HepG2 (cell line): Measurements from ENCODE around the gene NRL. TPM values are rescaled to one million over a fixed set of nuclear protein-coding genes. Genes with fewer than 3 reads are reported as not detected.

Experiments
- AGO2 ChIP-seq: fragments of 200-400 bp; formaldehyde crosslinking; optimal IDR thresholded peaks from 2 replicates; pipeline ENCODE3; 2017; ENCODE audit warnings: mild to moderate bottlenecking, low read depth, low read length, moderate library complexity
- ATF1 ChIP-seq: IDR thresholded peaks from 2 replicates; pipeline ENCODE4 v1.6.1; 2016; ENCODE audit warnings: mild to moderate bottlenecking, control low read depth
- CBX2 ChIP-seq, 2 experiments: fragments of 200-600 bp in 1 of 2; sonication (generic); formaldehyde crosslinking in 1 of 2; IDR thresholded peaks; 2 replicates each; pipeline versions ENCODE4 v1.7.0 to v1.8.1; 2018 to 2022; ENCODE audit warnings: low read depth in 2 of 2, low read length in 1 of 2, mild to moderate bottlenecking in 1 of 2, missing genetic modification reagents in 1 of 2
- ELF3 ChIP-seq: IDR thresholded peaks from 2 replicates; pipeline ENCODE4 v1.6.1; 2016; ENCODE audit warnings: missing genetic modification reagents, missing compliant biosample characterization
- GATA4 ChIP-seq: sonication (generic); IDR thresholded peaks from 2 replicates; pipeline ENCODE4 v1.6.1; 2016; ENCODE audit warnings: antibody characterized with exemption, low read depth, borderline replicate concordance
- HCFC1 ChIP-seq: fragments of 150-350 bp; IDR thresholded peaks from 2 replicates; pipeline ENCODE4 v1.6.1; 2014; ENCODE audit warnings: low read depth, low read length
- HDAC2 ChIP-seq: sonication (generic); formaldehyde crosslinking; IDR thresholded peaks from 2 replicates; pipeline ENCODE4 v1.4.0; 2020; ENCODE audit warnings: missing genetic modification reagents
- KMT2A ChIP-seq: sonication (generic); formaldehyde crosslinking; IDR thresholded peaks from 2 replicates; pipeline ENCODE4 v1.4.0; 2020; ENCODE audit warnings: missing genetic modification reagents
- MXI1 ChIP-seq: IDR thresholded peaks from 3 replicates; pipeline ENCODE4 v1.6.1; 2012; ENCODE audit warnings: low read depth, low read length, inconsistent platforms, borderline replicate concordance
- RARA ChIP-seq: IDR thresholded peaks from 2 replicates; pipeline ENCODE4 v1.6.1; 2016; ENCODE audit warnings: missing genetic modification reagents, missing compliant biosample characterization
- SATB2 ChIP-seq: sonication (generic); formaldehyde crosslinking; IDR thresholded peaks from 2 replicates; pipeline ENCODE4 v1.5.0; 2020; ENCODE audit warnings: missing genetic modification reagents
- SNAPC2 ChIP-seq: sonication (generic); formaldehyde crosslinking; IDR thresholded peaks from 2 replicates; pipeline ENCODE4 v1.8.1; 2022; ENCODE audit warnings: mild to moderate bottlenecking, missing genetic modification reagents
- SP1 ChIP-seq, 2 experiments: fragments of 450-650 bp in 1 of 2; sonication (generic) in 1 of 2; formaldehyde crosslinking in 1 of 2; IDR thresholded peaks; 2 replicates each; pipeline versions ENCODE4 v1.4.0 to v1.6.1; 2016 to 2020; ENCODE audit warnings: missing genetic modification reagents in 1 of 2
- ZFP41 ChIP-seq: sonication (generic); formaldehyde crosslinking; IDR thresholded peaks from 2 replicates; pipeline ENCODE4 v1.4.0; 2020; ENCODE audit warnings: mild to moderate bottlenecking, missing genetic modification reagents, borderline replicate concordance
- ZNF235 ChIP-seq: sonication (generic); formaldehyde crosslinking; IDR thresholded peaks from 2 replicates; pipeline ENCODE4 v1.8.1; 2023; ENCODE audit warnings: mild to moderate bottlenecking, missing genetic modification reagents, borderline replicate concordance
- ZNF326 ChIP-seq: sonication (generic); formaldehyde crosslinking; IDR thresholded peaks from 2 replicates; pipeline ENCODE4 v1.4.0; 2020; ENCODE audit warnings: missing genetic modification reagents, borderline replicate concordance
- ZNF547 ChIP-seq: sonication (generic); formaldehyde crosslinking; IDR thresholded peaks from 2 replicates; pipeline ENCODE4 v1.5.1; 2020; ENCODE audit warnings: mild to moderate bottlenecking, missing genetic modification reagents
- ZNF713 ChIP-seq: sonication (generic); formaldehyde crosslinking; IDR thresholded peaks from 2 replicates; pipeline ENCODE4 v1.4.0; 2020; ENCODE audit warnings: mild to moderate bottlenecking, missing genetic modification reagents
- ZNF776 ChIP-seq: sonication (generic); formaldehyde crosslinking; IDR thresholded peaks from 2 replicates; pipeline ENCODE4 v1.4.0; 2020; ENCODE audit warnings: mild to moderate bottlenecking, missing genetic modification reagents
- ZSCAN20 ChIP-seq: sonication (generic); formaldehyde crosslinking; IDR thresholded peaks from 2 replicates; pipeline ENCODE4 v1.4.0; 2020; ENCODE audit warnings: missing genetic modification reagents, mild to moderate bottlenecking, borderline replicate concordance
- polyA plus RNA-seq, 8 experiments: library from polyadenylated mRNA; depleted of rRNA in 3 of 8; stranded (reverse) in 7 of 8; unstranded in 1 of 8; fragments of >200 nt; fragmentation: Illumina TruSeq in 4 of 8; extraction: Trizol in 4 of 8; gene quantifications; 2 replicates each; pipeline versions ENCODE4 v1.2.1 to v1.2.3, GENCODE V29; 2011 to 2016; ENCODE audit warnings: low read depth in 4 of 8, missing spikeins in 1 of 8, mixed read lengths in 1 of 8; ENCODE audit not compliant: insufficient read depth in 1 of 8
- total RNA-seq, 5 experiments: library from RNA; depleted of rRNA; stranded (reverse); fragments of >200 nt; fragmentation: Illumina TruSeq; extraction: Trizol; gene quantifications; 2 replicates each; pipeline ENCODE4 v1.2.3, GENCODE V29; 2016; ENCODE audit warnings: low read depth in 1 of 5
- TF ChIP-seq, protein P1 (sequence below): sonication (generic); formaldehyde crosslinking; IDR thresholded peaks from 2 replicates; pipeline ENCODE4 v1.4.0; 2020; ENCODE audit warnings: low read depth, missing genetic modification reagents
- TF ChIP-seq, protein P2 (sequence below): IDR thresholded peaks from 2 replicates; pipeline ENCODE4 v1.6.1; 2018; ENCODE audit warnings: missing genetic modification reagents
- TF ChIP-seq, protein P3 (sequence below): sonication (generic); formaldehyde crosslinking; IDR thresholded peaks from 2 replicates; pipeline ENCODE4 v1.5.0; 2020; ENCODE audit warnings: mild to moderate bottlenecking, missing genetic modification reagents, moderate library complexity
- TF ChIP-seq, protein P4 (sequence below): sonication (generic); formaldehyde crosslinking; IDR thresholded peaks from 2 replicates; pipeline ENCODE4 v1.4.0; 2020; ENCODE audit warnings: missing genetic modification reagents

The NRL gene
- total and polyA plus RNA-seq, 2 of the 13 experiments (the other 11 are each of a cell fraction or from before 2014, with no cell fraction given): 2.5 to 4.7 TPM

DNA sequence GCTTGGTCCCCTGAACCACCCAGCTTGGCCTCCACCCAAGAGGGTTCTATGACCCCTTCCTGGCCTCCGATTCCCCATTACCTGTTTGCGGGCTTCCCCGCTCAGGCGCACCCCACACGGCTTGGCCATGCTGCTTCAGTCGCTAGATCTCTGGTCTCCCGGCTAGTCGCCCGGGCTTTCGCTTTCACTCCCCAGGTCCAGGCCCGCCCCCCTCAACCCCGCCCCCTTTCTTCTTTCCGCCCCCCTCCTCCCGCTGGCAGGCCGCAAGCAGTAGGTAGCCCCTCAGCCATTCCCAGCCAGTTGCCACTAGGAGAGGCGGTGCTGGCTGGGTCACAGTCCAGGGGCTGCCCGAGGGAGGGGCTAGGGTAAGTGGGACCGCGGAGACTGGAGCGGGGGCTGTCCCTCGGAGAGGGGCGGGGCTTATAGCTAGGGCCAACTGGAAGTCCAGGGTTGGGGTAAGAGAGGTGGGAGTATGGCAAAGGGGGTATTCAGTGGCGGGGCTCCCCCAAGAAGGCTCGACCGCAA, 31.8 kb upstream of the NRL start, which contains the start of gene PSME2 (continued):
- TF ChIP-seq ZNF235 (peak; percentile 72; the same call in 1 of the 2 replicates), ZNF713 (CRISPR knock-in tag) (no peak), GATA4 (peak; percentile 61; the same call in 1 of the 2 replicates), MXI1 (peak; percentile 97; the same call in 2 of the 3 replicates), RARA (CRISPR knock-in tag) (peak; percentile 74), ZNF326 (0 out of 2 replicates have a peak, but pooled peaks have one; percentile 55), HDAC2 (CRISPR knock-in tag) (peak; percentile 57), KMT2A (CRISPR knock-in tag) (peak; percentile 89), ZFP41 (CRISPR knock-in tag) (0 out of 2 replicates have a peak, but pooled peaks have one; percentile 16), HCFC1 (no peak), ATF1 (CRISPR knock-in tag) (no peak), SATB2 (CRISPR knock-in tag) (no peak), SNAPC2 (CRISPR knock-in tag) (no peak; the same call in 1 of the 2 replicates), CBX2 (IDR thresholded peaks at IDR 0.05; ENCODE audit: low read depth, low read length) (no peak), CBX2 (CRISPR knock-in tag; IDR thresholded peaks at IDR 0.05; ENCODE audit: low read depth) (0 out of 2 replicates have a peak, but pooled peaks have one; percentile 18), ZSCAN20 (CRISPR knock-in tag) (peak; percentile 83; the same call in 1 of the 2 replicates), AGO2 (no peak), SP1 (IDR thresholded peaks at IDR 0.05) (no peak), SP1 (CRISPR knock-in tag; IDR thresholded peaks at IDR 0.05) (peak; percentile 91), ZNF547 (peak; percentile 43; the same call in 1 of the 2 replicates), ELF3 (CRISPR knock-in tag) (peak; percentile 43; the same call in 1 of the 2 replicates), ZNF776 (CRISPR knock-in tag) (peak; percentile 86; the same call in 1 of the 2 replicates)
- TF ChIP-seq, protein P1, sequence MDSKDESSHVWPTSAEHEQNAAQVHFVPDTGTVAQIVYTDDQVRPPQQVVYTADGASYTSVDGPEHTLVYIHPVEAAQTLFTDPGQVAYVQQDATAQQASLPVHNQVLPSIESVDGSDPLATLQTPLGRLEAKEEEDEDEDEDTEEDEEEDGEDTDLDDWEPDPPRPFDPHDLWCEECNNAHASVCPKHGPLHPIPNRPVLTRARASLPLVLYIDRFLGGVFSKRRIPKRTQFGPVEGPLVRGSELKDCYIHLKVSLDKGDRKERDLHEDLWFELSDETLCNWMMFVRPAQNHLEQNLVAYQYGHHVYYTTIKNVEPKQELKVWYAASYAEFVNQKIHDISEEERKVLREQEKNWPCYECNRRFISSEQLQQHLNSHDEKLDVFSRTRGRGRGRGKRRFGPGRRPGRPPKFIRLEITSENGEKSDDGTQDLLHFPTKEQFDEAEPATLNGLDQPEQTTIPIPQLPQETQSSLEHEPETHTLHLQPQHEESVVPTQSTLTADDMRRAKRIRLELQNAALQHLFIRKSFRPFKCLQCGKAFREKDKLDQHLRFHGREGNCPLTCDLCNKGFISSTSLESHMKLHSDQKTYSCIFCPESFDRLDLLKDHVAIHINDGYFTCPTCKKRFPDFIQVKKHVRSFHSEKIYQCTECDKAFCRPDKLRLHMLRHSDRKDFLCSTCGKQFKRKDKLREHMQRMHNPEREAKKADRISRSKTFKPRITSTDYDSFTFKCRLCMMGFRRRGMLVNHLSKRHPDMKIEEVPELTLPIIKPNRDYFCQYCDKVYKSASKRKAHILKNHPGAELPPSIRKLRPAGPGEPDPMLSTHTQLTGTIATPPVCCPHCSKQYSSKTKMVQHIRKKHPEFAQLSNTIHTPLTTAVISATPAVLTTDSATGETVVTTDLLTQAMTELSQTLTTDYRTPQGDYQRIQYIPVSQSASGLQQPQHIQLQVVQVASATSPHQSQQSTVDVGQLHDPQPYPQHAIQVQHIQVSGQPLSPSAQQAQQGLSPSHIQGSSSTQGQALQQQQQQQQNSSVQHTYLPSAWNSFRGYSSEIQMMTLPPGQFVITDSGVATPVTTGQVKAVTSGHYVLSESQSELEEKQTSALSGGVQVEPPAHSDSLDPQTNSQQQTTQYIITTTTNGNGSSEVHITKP: no peak; the same call in 1 of the 2 replicates
- TF ChIP-seq, protein P2, sequence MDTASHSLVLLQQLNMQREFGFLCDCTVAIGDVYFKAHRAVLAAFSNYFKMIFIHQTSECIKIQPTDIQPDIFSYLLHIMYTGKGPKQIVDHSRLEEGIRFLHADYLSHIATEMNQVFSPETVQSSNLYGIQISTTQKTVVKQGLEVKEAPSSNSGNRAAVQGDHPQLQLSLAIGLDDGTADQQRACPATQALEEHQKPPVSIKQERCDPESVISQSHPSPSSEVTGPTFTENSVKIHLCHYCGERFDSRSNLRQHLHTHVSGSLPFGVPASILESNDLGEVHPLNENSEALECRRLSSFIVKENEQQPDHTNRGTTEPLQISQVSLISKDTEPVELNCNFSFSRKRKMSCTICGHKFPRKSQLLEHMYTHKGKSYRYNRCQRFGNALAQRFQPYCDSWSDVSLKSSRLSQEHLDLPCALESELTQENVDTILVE: peak; percentile 64; the same call in 1 of the 2 replicates
- TF ChIP-seq, protein P3, sequence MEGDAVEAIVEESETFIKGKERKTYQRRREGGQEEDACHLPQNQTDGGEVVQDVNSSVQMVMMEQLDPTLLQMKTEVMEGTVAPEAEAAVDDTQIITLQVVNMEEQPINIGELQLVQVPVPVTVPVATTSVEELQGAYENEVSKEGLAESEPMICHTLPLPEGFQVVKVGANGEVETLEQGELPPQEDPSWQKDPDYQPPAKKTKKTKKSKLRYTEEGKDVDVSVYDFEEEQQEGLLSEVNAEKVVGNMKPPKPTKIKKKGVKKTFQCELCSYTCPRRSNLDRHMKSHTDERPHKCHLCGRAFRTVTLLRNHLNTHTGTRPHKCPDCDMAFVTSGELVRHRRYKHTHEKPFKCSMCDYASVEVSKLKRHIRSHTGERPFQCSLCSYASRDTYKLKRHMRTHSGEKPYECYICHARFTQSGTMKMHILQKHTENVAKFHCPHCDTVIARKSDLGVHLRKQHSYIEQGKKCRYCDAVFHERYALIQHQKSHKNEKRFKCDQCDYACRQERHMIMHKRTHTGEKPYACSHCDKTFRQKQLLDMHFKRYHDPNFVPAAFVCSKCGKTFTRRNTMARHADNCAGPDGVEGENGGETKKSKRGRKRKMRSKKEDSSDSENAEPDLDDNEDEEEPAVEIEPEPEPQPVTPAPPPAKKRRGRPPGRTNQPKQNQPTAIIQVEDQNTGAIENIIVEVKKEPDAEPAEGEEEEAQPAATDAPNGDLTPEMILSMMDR: peak; percentile 47
- TF ChIP-seq, protein P4, sequence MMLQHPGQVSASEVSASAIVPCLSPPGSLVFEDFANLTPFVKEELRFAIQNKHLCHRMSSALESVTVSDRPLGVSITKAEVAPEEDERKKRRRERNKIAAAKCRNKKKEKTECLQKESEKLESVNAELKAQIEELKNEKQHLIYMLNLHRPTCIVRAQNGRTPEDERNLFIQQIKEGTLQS: no peak
